HL-60 (cell line): Measurements from ENCODE around the gene CDCA5.

Source experiments
- CTCF ChIP-seq: IDR thresholded peaks from one replicate; pipeline ENCODE4 v1.5.1; 2011; ENCODE audit warnings: low read length, control low read depth, inconsistent platforms; ENCODE audit not compliant: insufficient read depth
- POLR2AphosphoS5 ChIP-seq: IDR thresholded peaks from 2 replicates; pipeline ENCODE4 v1.6.1; 2012; ENCODE audit warnings: low read depth
- REST ChIP-seq: IDR thresholded peaks from 2 replicates; pipeline ENCODE4 v1.6.1; 2012; ENCODE audit warnings: low read depth; ENCODE audit not compliant: insufficient replicate concordance
- SPI1 ChIP-seq: IDR thresholded peaks from 2 replicates; pipeline ENCODE4 v1.6.1; 2012; ENCODE audit warnings: low read depth, mild to moderate bottlenecking, borderline replicate concordance

GRCh38 chr11:65071907-65072630 lies 11.8 kb downstream of the CDCA5 start:
- no peak for TF ChIP-seq CTCF
- no peak for TF ChIP-seq REST
- TF ChIP-seq POLR2AphosphoS5, result no peak
- TF ChIP-seq SPI1, result no peak
